HepG2 (cell line): Measurements from ENCODE around the gene RTEL1.

ENCODE experiments used
- CAMTA2 ChIP-seq: sonication (generic); formaldehyde crosslinking; IDR thresholded peaks from 2 replicates; pipeline ENCODE4 v1.4.0; 2020; ENCODE audit warnings: mild to moderate bottlenecking, missing genetic modification reagents, borderline replicate concordance
- CTCF ChIP-seq: sonication (generic); formaldehyde crosslinking; IDR thresholded peaks from 2 replicates; pipeline ENCODE4 v1.5.0; 2020; ENCODE audit warnings: mild to moderate bottlenecking, missing genetic modification reagents, moderate library complexity
- DNMT1 ChIP-seq: sonication (generic); formaldehyde crosslinking; IDR thresholded peaks from 2 replicates; pipeline ENCODE4 v1.5.1; 2020; ENCODE audit warnings: mild to moderate bottlenecking, missing genetic modification reagents
- POLR2AphosphoS5 ChIP-seq: IDR thresholded peaks from 2 replicates; pipeline ENCODE4 v1.6.1; 2012; ENCODE audit warnings: low read depth, low read length
- SRF ChIP-seq: IDR thresholded peaks from 2 replicates; pipeline ENCODE4 v1.6.1; 2011; ENCODE audit warnings: mild to moderate bottlenecking, low read depth, low read length, moderate library complexity
- ZBTB26 ChIP-seq: IDR thresholded peaks from 2 replicates; pipeline ENCODE4 v1.6.1; 2016; ENCODE audit warnings: missing compliant biosample characterization, missing genetic modification reagents, borderline replicate concordance
- ZKSCAN1 ChIP-seq: fragments of 150-350 bp; IDR thresholded peaks from 2 replicates; pipeline ENCODE4 v1.6.1; 2014; ENCODE audit warnings: low read length
- ZNF569 ChIP-seq: sonication (generic); formaldehyde crosslinking; IDR thresholded peaks from 2 replicates; pipeline ENCODE4 v1.5.0; 2020; ENCODE audit warnings: mild to moderate bottlenecking, missing genetic modification reagents, moderate library complexity, borderline replicate concordance
- ZNF761 ChIP-seq: sonication (generic); formaldehyde crosslinking; conservative IDR thresholded peaks from 2 replicates; pipeline ENCODE4 v1.4.0; 2020; ENCODE audit warnings: mild to moderate bottlenecking, missing genetic modification reagents
- TF ChIP-seq, protein P1 (sequence below): sonication (generic); formaldehyde crosslinking; IDR thresholded peaks from 2 replicates; pipeline ENCODE4 v1.8.1; 2023; ENCODE audit warnings: mild to moderate bottlenecking, inconsistent platforms, moderate library complexity, missing genetic modification reagents, borderline replicate concordance
- TF ChIP-seq, protein P2 (sequence below): sonication (generic); formaldehyde crosslinking; IDR thresholded peaks from 2 replicates; pipeline ENCODE4 v1.4.0; 2020; ENCODE audit warnings: missing genetic modification reagents

DNA sequence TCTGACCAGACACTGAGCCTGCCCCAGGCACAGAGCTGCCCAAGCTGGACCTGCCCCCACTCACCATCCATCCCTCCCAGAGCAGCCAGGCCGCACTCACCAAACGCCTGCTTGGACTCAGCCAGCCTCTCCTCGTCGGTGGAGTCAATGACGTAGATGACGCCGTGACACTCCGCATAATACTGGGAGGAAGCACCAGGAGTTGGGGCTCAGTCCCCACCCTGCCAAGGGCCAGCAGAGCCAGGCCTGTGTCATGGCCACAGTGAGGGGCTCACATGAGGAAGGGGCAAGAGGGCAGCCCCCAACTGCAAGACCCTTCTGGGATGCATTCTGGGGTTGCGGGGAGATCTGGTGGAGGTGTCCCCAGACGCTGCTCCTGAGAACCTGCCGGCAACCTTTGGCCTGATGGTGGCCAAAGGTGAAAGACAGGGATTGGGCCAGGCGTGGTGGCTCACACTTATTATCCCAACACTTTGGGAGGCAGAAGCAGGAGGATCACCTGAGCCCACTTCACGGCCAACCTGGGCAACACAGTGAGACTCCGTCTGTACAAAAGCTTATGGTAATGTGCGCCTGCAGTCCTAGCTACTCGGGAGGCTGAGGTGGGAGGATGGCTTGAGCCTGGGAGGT lies 44.0 kb downstream of the RTEL1 start:
- TF ChIP-seq ZNF569 (CRISPR knock-in tag): no peak
- no peak for TF ChIP-seq CAMTA2
- TF ChIP-seq ZNF761 (CRISPR knock-in tag): no peak
- TF ChIP-seq, protein P1, sequence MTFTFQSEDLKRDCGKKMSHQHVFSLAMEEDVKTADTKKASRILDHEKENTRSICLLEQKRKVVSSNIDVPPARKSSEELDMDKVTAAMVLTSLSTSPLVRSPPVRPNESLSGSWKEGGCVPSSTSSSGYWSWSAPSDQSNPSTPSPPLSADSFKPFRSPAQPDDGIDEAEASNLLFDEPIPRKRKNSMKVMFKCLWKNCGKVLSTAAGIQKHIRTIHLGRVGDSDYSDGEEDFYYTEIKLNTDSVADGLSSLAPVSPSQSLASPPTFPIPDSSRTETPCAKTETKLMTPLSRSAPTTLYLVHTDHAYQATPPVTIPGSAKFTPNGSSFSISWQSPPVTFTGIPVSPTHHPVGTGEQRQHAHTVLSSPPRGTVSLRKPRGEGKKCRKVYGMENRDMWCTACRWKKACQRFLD (CRISPR knock-in tag): no peak
- TF ChIP-seq POLR2AphosphoS5: 0 out of 2 replicates have a peak, but pooled peaks have one; percentile 12
- TF ChIP-seq, protein P2, sequence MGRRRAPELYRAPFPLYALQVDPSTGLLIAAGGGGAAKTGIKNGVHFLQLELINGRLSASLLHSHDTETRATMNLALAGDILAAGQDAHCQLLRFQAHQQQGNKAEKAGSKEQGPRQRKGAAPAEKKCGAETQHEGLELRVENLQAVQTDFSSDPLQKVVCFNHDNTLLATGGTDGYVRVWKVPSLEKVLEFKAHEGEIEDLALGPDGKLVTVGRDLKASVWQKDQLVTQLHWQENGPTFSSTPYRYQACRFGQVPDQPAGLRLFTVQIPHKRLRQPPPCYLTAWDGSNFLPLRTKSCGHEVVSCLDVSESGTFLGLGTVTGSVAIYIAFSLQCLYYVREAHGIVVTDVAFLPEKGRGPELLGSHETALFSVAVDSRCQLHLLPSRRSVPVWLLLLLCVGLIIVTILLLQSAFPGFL (CRISPR knock-in tag): no peak
- TF ChIP-seq CTCF (CRISPR knock-in tag): no peak
- TF ChIP-seq DNMT1: 0 out of 2 replicates have a peak, but pooled peaks have one; percentile 74
- no peak for TF ChIP-seq ZKSCAN1
- TF ChIP-seq SRF: no peak
- no peak for TF ChIP-seq ZBTB26 (CRISPR knock-in tag)
